ENCODE results near the gene IGSF21. TPM values are rescaled to one million over a fixed set of nuclear protein-coding genes. Genes with fewer than 3 reads are reported as not detected.

IGSF21 gene
- total and polyA plus RNA-seq, 2 of the 8 experiments (the other 6 are each of a cell fraction or from before 2014, with no cell fraction given), result 22.5 to 28.5 TPM

DNA sequence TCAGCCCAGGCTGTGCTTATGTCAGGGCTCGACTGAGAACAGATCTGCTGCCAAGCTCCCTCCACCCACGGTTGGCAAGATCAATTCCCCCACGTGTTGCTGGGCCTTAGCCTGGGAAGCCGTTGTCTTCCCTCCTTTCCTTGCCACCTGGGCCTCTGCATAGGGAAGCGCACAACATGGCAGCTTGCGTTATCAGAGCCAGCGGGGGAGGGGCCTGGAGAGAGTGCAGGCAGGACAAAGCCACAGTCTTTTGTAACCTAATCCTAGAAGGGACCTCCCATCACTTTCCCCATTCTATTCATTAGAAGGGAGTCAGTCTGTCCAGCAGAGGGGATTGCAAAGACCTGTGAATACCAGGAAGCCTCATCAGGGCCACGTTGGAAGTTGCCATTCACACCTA lies 17.0 kb upstream of the IGSF21 start (continued):
- TF ChIP-seq, protein P1, sequence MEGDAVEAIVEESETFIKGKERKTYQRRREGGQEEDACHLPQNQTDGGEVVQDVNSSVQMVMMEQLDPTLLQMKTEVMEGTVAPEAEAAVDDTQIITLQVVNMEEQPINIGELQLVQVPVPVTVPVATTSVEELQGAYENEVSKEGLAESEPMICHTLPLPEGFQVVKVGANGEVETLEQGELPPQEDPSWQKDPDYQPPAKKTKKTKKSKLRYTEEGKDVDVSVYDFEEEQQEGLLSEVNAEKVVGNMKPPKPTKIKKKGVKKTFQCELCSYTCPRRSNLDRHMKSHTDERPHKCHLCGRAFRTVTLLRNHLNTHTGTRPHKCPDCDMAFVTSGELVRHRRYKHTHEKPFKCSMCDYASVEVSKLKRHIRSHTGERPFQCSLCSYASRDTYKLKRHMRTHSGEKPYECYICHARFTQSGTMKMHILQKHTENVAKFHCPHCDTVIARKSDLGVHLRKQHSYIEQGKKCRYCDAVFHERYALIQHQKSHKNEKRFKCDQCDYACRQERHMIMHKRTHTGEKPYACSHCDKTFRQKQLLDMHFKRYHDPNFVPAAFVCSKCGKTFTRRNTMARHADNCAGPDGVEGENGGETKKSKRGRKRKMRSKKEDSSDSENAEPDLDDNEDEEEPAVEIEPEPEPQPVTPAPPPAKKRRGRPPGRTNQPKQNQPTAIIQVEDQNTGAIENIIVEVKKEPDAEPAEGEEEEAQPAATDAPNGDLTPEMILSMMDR (IDR thresholded peaks at IDR 0.05; ENCODE audit: control extremely low read depth in 1 of 3, insufficient read depth in 1 of 3, low read depth in 1 of 3, low read length in 3 of 3), result no peak
- TF ChIP-seq YY1 (IDR thresholded peaks at IDR 0.05; ENCODE audit: low read depth, low read length) (peak; percentile 79), CBX8 (IDR thresholded peaks at IDR 0.05; ENCODE audit: borderline replicate concordance, low read depth, low read length) (no peak), SUZ12 (IDR thresholded peaks at IDR 0.05; ENCODE audit: low read length) (no peak), RXRA (IDR thresholded peaks at IDR 0.05; ENCODE audit: insufficient read depth, low read depth, low read length) (no peak), SIRT6 (IDR thresholded peaks at IDR 0.05; ENCODE audit: low read length) (no peak), BCL11A (IDR thresholded peaks at IDR 0.05; ENCODE audit: low read depth in 2 of 2, low read length in 2 of 2) (no peak)
- TF ChIP-seq, protein P2, sequence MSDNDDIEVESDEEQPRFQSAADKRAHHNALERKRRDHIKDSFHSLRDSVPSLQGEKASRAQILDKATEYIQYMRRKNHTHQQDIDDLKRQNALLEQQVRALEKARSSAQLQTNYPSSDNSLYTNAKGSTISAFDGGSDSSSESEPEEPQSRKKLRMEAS (IDR thresholded peaks at IDR 0.05), result peak; percentile 94
- TF ChIP-seq, protein P3, sequence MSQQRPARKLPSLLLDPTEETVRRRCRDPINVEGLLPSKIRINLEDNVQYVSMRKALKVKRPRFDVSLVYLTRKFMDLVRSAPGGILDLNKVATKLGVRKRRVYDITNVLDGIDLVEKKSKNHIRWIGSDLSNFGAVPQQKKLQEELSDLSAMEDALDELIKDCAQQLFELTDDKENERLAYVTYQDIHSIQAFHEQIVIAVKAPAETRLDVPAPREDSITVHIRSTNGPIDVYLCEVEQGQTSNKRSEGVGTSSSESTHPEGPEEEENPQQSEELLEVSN (IDR thresholded peaks at IDR 0.05), result peak; percentile 97
